NCI-H82 treated with DMSO at 0.1 percent for 48 hours (cell line): Measurements from ENCODE around the gene TMEM198.
A peak's percentile ranks its signal among the peaks of the same experiment; 100 is the strongest.

Experiments
- DNase-seq: peaks from one replicate; lab custom pipeline; 2025; ENCODE audit not compliant: unreplicated experiment; lab: John Stamatoyannopoulos, UW

TMEM198 gene

GRCh38 chr2:219560893-219561178, 17.0 kb downstream of the TMEM198 start:
- DNase-seq, result no peak

GRCh38 chr2:219561179-219562048, 17.6 kb downstream of the TMEM198 start:
- DNase-seq, result no peak

GRCh38 chr2:219562049-219563020, 18.5 kb downstream of the TMEM198 start:
- DNase-seq, result no peak

- DNase-seq, result no peak
Observed at GRCh38 chr2:219563271-219563928, 19.6 kb downstream of the TMEM198 start.

GRCh38 chr2:219565130-219566080, 21.6 kb downstream of the TMEM198 start:
- DNase-seq, result no peak

GRCh38 chr2:219566640-219567039, 22.8 kb downstream of the TMEM198 start:
- DNase-seq, result no peak

GRCh38 chr2:219567131-219567530, 23.3 kb downstream of the TMEM198 start:
- DNase-seq, result no peak

- no peak for DNase-seq
Observed at GRCh38 chr2:219567791-219568361, 24.0 kb downstream of the TMEM198 start.

GRCh38 chr2:219569041-219569440, 25.2 kb downstream of the TMEM198 start:
- DNase-seq, result no peak

GRCh38 chr2:219569635-219570034, 25.8 kb downstream of the TMEM198 start:
- peak; percentile 86 for DNase-seq

GRCh38 chr2:219570194-219570923, 26.5 kb downstream of the TMEM198 start:
- no peak for DNase-seq

GRCh38 chr2:219570924-219571310, 27.1 kb downstream of the TMEM198 start:
- no peak for DNase-seq

GRCh38 chr2:219571311-219572236, 27.7 kb downstream of the TMEM198 start, which contains the start of gene OBSL1:
Gene OBSL1 (minus strand): TSS chr2:219571539. CDS start chr2:219571232, 307 bp downstream.
- DNase-seq, result peak; percentile 72

GRCh38 chr2:219572237-219573001, 28.6 kb downstream of the TMEM198 start, which contains the start of gene INHA:
Gene INHA (plus strand): TSS chr2:219572310. CDS start chr2:219572375, 65 bp downstream.
- DNase-seq, result no peak

- peak; percentile 21 for DNase-seq
Observed at GRCh38 chr2:219573166-219573565, 29.3 kb downstream of the TMEM198 start.

GRCh38 chr2:219574484-219575311, 30.9 kb downstream of the TMEM198 start:
- no peak for DNase-seq
